ENCODE results near the gene TMEM120A.
A peak's percentile ranks its signal among the peaks of the same experiment; 100 is the strongest.

TMEM120A gene

DNA sequence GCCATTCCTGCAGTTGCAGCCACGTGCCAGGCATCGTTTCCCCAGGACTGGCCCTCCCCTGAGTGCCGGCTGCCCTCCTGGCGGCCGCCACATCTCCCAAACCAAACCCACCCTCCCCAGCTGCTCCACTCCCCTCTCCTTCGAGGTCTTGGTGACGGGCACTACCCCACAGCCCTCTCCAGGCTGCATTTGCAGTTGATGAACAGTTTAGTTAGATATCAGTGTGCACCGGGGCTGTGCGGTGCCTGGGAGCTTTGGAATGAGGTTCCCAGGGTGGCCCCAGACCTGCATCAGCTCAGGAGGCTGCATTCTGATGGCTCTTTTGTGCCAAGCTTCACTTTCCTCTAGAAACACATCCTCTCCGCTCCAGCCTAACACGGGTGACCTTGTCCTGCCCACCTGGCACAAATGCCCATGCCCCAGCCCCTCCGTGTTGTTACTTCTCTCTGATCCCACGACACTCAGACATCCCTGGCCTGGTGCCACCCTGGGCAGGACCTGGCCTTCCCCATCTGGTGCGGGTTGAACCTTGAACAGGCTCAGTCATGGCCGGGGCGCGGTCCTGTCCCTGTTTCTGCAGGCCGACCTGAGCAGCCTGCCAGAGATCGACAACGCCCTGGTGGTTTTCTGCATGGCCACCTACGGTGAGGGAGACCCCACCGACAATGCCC, 14.5 kb downstream of the TMEM120A start:
- peak overlapping the region in 1 of 2 donors; percentile 12 for H3K27ac ChIP-seq
- TF ChIP-seq, protein P1, sequence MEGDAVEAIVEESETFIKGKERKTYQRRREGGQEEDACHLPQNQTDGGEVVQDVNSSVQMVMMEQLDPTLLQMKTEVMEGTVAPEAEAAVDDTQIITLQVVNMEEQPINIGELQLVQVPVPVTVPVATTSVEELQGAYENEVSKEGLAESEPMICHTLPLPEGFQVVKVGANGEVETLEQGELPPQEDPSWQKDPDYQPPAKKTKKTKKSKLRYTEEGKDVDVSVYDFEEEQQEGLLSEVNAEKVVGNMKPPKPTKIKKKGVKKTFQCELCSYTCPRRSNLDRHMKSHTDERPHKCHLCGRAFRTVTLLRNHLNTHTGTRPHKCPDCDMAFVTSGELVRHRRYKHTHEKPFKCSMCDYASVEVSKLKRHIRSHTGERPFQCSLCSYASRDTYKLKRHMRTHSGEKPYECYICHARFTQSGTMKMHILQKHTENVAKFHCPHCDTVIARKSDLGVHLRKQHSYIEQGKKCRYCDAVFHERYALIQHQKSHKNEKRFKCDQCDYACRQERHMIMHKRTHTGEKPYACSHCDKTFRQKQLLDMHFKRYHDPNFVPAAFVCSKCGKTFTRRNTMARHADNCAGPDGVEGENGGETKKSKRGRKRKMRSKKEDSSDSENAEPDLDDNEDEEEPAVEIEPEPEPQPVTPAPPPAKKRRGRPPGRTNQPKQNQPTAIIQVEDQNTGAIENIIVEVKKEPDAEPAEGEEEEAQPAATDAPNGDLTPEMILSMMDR (IDR thresholded peaks at IDR 0.05) = no peak
- H3K4me3 ChIP-seq = no peak overlapping the region
- DNase-seq (ENCODE audit: low spot score) = no peak

DNA sequence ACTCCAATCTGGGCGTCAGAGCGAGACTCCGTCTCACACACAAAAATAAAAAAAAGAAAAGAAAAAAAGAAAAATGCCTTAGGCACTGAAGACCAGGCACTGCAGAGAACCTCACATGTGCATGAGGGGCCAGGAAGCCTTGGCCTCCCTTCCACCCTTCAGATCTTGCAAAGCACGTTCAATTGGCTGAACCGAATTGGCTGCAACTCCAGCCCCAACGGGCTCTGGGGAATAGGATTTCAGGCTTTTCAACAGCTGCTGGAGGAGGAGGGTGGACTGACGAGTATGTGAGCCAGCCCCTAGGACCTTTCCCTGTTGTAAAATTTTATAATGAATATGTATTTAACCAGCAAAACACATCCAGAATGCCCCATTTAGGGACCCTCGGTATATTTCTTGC, 16.7 kb downstream of the TMEM120A start:
- TF ChIP-seq, protein P1 (IDR thresholded peaks at IDR 0.05) = no peak
- Histone ChIP-seq H3K4me3 (no peak overlapping the region), H3K27ac (no peak overlapping the region)
- DNase-seq (ENCODE audit: low spot score) = peak; percentile 85

DNA sequence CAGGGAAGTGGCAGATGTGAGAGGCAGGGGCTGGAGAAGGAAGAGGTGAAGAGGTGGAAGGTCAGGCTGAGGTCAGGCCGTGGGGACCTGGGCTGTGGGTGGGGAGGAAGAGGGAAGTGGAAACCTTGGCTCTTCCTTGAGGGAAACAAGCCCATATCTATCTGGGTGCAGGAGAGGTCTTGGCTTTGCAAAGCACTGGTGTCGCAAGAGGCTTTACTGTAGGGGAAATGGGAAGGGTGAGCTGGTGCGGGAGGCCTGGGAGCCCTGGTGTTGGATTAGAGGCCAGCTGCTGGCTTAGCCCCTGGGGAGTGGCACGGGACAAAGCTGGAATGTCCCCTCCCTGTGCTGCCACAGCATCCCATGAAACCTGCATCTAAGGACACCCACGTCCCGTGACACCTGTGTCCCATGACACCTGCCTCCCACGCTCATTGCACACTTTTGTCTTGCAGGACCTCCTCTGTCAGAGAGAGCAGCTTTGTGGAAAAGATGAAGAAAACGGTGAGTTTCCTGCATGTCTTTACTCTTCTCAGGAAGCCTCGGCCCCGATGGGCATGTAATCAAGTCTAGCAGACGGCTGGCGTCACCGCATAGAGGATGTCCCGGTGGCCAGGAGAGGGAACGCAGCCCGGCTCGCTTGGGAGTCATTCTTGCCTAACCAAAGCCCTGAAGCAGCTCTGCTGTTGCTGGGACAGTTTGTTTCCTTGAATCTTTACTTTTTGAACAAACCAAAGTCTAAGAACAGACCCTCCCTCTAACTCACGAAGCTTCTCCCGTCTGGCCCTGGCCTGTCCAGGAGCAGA, 22.2 kb downstream of the TMEM120A start:
- Histone ChIP-seq H3K4me3 (no peak overlapping the region), H3K27ac (peak overlapping the region in 1 of 2 donors; percentile 62)
- DNase-seq (ENCODE audit: low spot score) = peak; percentile 80
- TF ChIP-seq, protein P1 (IDR thresholded peaks at IDR 0.05) = no peak

DNA sequence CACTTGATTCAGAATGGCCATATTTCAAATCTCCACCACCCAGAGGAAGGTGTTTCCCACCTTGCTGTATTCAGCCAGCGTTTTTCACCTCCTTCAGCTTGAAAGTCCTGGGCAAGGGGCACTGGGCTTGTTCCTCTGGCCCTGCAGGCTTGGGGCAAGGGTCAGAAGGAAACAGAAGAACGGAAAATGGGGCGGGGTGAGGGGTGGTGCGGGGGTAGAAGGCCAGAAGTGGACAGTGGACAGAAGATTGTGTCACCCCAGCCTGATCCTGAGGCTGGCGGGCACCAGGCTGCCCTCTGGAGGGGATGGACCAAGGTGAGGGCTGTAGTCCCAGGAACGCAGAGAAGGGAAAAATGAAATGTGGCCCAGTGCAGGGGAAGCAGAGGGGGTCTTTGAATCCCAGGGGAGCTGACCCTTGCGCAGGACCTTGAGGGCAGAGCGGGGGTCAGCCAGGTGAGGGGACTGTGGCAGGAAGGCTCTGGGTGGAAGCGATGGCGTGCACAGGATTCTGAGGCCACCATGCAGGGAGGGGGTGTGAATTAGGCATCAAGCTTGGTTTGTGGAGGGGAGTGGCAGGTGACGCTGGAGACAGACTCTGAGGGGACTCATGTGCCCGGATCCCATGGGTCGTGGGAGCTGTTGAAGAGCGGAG, 23.0 kb downstream of the TMEM120A start:
- TF ChIP-seq, protein P1 (IDR thresholded peaks at IDR 0.05) = no peak
- DNase-seq (ENCODE audit: low spot score) = no peak
- no peak overlapping the region for H3K4me3 ChIP-seq
- peak overlapping the region in 1 of 2 donors; percentile 62 for H3K27ac ChIP-seq

DNA sequence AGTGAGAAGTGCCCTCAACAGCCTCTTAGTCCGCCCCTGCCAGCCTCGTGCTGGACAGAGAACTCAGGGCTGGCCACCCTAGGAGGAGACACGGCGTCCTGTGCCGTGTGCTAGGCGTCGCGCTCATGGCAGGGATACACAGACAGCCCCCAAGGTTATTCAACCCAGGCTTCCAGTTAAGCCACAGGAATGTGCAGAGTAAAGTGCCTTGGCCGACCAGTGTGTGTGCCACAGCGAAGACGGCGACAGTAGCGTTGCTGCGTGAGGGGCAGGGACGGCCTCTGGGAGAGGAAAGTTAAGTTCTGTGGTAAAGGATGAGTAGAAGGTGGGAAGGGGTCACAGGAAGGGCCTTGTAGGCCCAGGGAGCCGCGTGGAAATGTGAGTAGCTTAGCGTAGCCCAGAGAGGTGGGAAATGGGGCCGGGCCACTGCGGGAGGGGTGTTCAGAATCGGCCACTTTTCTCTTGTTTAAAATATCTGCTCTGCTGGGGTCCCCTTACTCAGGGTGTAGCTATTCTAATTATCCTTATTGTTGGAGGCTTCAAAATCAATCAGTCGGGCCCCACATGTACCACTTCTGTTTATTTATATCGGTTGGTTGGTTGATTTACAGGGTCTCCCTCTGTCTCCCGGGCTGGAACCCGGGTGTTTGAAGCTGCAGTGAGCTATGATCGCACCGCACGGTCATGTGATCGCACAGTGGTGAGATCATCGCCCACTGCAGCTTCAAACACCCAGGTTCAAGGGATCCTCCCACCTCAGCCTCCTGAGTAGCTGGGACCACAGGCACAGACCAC, 24.5 kb downstream of the TMEM120A start:
- TF ChIP-seq, protein P1 (IDR thresholded peaks at IDR 0.05) = no peak
- DNase-seq (ENCODE audit: low spot score) = no peak
- Histone ChIP-seq H3K27ac (no peak overlapping the region), H3K4me3 (no peak overlapping the region)

DNA sequence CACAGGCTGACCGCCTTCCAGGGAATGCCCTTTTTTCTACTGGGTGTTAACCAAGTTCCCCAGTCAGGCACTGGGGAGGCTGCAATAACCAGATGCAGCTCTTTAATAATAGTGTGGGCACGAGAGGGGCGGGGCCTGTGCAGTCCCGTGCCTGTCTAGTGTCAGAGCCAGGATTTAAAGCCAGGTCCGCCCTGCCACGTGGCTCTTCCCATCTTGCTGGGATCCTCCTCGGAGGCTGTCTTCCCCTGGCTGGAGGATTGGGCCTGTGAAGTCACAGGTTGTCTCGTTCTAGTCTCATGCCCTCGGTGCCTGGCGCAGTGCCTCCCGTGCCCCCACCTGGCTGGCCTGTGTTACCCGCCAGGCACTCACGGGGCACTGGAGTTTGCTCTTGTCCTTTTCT, 25.2 kb downstream of the TMEM120A start:
- DNase-seq (ENCODE audit: low spot score) = no peak
- no peak overlapping the region for H3K4me3 ChIP-seq
- H3K27ac ChIP-seq = peak overlapping the region; percentile 1 to 94

More for the DNA sequence above, 25.2 kb downstream of the TMEM120A start:
- TF ChIP-seq, protein P1 (IDR thresholded peaks at IDR 0.05) = no peak
